Anterior cingulate cortex (tissue), 58 donors: ENCODE results near the gene PARVB.
"Not testable (repeated sequence)": the region's sequence is repeated elsewhere in the genome, so short reads cannot be mapped to it uniquely, and the experiment has no call there.

Experiments used
- DNase-seq, 58 donors: peaks; one replicate each; lab custom pipeline; 2025; lab: John Stamatoyannopoulos, UW

PARVB gene

DNA sequence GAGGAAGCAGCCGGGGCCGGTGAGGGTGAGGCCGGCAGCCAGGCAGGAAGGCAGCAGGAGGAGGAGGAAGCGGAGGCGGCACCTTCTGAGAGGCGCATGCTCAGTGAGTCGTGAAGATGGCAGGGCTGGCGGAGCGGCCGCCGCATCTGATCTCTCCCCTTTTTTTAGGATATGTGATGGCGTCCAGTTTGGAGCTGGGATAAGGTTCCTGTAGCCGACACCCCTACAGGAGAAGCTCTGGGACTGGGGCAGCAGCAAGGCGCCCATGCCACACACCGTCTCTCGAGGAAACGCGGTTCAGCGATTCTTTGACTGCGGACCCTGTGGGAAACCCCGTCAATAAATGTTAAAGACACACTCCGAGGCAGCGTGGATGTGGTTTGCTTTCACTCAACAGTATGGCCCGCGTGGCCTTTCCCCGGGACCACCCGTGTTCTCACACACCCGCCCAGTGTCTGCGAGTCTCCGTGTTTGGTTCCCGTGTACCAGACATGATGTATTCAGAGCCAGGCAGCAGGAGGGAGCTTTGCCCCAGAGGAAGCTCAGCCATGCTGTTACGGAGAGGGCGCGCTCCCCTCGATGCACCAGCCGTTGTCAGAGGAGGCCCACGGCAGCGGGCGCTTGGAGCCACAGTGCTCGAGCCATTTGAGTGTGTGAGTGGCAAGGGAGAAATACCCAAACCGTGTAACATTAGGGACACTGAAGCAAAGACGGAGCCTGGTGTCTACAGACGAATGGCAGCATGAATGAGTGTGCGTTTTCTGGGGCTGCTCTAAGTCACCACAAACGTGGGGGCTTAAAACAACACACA is 27.7 kb upstream of the PARVB start:
- peak in 20 of 58 donors; percentile 7 to 51 (median 20) for DNase-seq

DNA sequence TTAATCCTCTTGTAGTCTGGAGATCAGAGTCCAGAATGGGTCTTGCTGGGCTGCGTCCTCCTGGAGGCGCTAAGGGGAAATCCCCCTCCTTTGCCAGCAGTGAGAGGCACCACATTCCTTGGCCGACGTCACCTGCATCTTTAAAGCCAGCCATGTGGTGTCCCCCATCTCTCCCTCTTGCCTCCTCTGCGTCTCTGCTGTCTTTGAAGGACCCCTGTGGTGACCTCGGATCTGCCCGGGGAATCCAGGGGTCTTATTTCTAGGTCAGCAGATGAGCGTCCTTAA is 27.2 kb upstream of the PARVB start:
- no peak for DNase-seq

DNA sequence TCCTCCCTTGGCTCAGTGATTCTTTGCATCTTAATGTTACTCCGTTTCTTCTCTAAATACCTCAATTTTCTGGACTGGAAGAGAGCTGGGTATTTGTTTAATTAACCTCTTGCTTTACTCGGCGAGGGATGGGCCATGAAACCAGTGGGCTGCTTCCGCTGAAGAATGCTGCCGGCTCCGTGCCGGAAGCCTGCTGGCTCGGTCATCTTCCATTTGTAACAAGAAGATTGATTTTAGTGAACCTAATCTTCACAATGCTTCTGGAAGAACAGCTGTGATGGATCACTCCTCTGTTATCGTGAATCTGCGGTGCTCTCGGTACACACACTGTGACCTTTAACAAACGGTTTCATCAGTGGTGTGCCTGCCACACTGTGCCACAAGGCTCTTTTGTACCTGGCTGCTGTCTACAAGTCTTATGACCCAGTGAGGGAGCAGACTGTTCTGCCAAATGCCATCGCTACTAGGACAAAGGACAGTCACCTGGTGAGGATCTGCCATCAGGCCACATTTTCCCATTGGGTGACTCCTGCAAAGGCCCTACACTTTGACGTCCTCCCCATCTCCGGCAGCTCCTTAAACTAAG is 25.3 kb upstream of the PARVB start:
- DNase-seq, result no peak

DNA sequence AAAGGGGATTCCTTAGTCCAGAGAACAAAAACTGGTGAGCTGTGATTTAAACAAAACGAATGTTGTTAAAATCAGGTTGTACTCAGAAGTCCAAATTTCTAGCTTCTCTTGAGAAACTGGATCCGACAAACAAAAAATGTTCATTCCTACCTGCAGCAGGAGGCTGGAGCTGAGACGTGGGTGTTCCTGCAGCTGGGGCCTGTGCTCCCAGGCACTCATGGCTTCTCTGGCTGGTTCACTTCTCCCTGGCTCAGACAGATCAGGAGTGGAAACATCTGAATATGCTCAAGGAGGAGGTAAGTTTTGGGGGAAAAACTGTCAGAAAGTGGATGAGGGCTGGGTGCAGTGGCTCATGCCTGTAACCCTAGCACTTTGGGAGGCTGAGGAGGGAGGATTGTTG is 24.7 kb upstream of the PARVB start:
- no peak for DNase-seq

DNA sequence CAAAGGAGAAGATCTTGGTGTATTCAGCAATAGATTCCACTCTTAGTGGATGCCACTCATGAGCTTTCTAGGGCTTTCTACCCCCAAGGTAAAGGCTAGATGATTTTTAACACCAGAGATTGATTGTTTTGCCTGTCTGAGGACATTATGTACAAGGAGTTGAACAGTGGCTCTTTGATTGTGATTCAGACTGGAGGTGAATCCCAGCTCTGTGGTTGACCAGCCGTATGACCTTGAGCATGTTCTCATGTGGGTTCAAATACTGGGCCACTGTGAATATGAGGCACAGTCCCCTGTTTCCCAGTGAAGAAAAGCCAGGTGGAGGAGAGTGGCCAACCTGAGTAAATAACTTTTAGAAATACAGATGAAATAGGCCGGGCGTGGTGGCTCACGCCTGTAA is 24.0 kb upstream of the PARVB start:
- DNase-seq, result no peak

DNA sequence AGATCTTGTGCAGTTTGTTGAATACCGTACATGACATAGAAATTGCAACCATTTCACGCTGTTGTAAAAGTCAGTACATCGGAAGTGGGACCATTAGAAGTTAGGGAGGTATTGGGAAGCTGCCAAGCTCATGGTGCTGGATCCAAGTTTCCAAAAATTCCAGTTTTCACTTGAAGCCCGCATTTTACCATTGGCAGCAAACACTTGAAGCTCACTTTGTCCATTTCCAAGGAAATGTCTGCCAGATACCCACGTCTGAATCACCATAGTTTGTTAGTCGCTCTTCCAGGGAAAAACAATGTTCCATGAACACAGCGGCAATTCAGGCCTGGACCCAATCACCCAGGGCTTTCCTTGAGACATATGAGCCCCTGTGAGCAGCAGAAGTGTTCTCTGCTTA is 22.6 kb upstream of the PARVB start:
- no peak for DNase-seq

DNA sequence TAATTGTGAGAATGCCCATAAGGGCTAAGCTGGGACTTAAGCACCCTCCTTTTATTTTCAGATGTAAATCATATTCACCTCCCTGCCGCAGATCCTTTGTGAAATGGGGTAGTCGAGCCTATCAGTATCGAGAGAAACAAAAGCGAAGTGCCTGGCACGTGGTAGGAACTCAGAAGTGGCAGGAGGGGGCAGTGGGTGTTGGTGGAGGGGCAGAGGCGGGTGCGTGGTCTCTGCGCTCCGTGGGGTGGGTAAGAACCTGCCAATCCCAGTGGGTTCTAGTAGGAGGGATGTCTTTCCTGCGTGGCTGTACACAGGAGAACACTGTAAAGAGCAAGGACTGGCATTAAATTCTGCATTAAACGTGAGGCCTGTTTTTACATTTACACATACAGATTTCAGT is 21.8 kb upstream of the PARVB start:
- DNase-seq, result no peak

DNA sequence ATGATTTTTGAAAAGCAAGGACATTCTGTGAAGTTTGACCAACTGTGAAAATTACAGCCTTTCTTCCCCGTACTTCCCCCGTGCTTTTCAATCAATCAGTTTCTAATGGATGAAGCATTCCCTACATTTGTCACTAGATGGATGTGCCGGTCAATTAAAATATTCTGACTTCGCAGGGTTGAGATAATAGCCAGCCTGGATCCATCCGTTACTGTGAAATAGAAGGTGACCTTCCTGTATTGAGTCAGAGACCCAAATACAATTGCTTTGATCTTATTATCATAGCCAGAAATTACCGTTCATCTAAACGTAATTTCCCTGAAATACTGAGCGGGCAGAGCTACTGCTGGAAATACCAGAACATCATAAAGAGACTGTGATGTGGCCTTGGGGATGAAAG is 21.1 kb upstream of the PARVB start:
- no peak for DNase-seq

DNA sequence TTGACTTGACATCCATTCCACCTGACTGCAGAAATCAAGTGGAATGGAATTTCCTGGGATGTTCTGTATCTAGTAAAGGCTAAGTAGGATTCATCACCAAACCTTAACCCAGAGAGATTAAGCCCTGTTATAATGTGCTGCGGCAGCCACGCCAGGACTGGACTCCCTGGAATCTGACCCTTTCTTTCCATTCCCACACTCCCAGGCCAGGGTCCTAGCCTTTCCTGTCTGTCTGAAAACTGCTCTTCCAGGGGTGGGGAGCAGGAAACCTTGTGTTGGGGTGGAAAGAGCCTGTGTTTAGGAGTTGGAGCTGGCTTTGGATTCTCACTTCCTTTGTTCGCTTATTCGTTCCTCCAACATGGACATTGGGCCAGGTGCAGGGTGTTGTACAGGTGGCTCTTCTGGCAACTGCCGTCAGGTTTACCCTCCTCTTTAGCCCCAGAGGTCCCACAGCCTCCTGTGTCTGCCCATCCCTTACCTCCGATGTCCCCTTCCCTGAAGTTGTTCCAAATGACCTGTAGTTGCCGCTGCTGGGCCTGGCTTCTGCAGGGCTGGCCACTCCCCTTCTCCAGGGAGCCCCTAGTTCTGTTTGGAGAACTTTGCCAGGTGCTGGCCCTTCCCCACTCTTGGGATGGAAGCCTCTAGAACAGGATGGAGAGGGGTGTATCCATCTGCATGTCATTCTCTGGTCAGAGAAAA is 20.5 kb upstream of the PARVB start:
- no peak for DNase-seq

DNA sequence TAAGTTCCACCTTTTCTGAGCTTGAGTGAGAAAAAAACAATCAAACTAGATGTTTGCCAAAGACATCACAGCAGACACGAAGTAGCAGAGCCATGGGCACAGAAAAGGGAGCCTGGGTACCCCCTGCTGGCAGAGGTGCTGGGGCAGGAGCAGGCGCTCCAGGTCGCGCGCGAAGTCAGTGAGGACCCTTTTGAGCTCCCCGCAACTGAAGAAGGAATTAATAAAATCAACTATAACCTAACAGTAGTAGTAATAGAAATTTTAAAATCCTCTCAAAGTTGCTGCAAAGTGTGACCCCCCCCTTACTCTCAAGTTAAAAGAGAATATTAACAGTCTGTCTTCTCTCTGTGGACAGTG is 20.0 kb upstream of the PARVB start:
- no peak for DNase-seq

DNA sequence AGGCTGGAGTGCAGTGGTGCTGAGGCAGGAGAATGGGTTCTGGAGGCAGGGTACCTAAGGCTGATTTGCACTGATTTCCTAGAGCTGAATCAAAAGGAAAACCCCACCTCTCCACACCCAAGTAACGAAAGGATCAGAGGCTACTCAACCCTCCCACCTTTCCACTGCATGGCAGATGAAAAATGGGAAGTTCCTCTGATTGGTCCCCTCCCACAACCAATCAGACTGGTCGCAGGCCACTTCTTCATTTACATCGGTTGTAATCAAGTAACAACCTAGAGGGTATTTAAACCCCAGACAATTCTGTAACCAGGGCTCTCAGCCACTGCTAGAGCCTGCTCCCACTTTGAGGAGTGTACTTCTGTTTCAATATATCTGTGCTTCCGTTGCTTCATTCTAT is 18.6 kb upstream of the PARVB start:
- no peak for DNase-seq

DNA sequence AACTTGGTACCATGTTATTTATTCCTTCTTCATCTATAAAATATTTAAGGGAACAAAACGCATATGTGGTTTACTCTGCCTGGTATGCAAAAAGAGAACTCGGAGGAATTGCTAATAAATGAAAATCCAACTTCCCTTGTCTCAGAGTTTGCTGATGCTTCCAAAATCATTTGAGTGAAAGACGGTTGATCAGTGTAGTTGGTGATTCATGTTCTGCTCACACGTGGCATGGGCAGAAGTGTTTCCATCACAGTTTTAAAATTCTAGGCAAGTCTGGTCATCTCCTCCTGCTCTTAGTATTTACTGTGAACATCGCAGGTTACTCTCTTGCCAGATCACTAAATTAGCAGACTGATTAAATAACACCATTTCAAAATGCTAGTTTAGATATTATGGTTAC is 11.9 kb upstream of the PARVB start:
- DNase-seq, result peak in 1 of 58 donors; percentile 38

DNA sequence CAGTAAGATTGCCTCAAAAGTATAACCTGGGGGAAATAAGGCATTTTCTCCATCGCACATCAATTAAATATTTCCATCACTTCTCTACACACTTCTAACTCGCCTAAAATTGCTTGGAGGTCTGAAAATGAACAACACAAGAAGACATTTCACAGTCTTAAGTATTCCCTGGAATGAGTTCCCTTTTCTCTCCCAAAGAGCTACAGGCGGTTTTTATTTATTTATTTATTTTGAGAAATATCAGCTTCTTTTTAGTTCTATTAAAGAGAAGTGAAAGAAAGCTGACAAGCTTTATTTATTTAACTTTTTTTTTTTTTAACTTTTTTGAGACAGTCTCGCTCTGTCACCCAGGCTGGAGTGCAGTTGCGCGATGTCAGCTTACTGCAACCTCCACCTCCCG is 11.5 kb upstream of the PARVB start:
- no peak for DNase-seq

DNA sequence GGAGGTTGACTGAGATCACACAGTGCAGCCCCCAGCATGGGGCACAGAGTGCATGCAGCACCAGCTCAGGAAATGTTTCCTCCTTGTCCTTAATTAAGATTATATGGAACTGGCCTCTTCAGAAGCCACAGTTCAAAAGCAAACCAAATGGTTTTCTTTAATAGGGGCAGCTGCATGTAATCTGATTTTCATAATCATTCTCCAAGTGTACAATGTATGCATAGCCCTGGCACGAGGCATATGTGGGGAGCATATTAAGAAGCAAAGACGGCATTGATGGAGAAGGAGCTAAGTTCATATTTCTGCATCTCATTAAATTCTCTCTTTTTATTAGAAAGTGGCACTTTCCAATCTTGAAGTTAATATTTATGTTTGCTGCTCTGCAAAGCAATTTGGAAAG is 9.9 kb upstream of the PARVB start:
- DNase-seq, result no peak

DNA sequence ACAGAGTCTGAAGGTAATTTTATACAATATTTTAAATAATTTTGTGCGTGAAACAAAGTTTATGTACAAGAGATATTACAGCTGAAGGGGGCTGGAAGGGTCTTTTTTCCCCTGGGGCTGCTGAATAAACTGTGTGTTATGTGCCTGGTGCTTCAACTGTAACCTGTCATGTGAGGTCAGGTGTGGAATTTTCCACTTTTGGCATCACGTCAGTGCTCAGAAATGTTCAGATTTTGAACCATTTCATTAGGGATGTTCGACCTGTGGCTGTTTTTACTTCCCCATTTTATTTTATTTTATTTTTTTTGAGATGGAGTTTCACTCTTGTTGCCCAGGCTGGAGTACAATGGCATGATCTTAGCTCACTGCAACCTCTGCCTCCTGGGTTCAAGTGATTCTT is 7.5 kb upstream of the PARVB start:
- DNase-seq, result not testable (repeated sequence)

DNA sequence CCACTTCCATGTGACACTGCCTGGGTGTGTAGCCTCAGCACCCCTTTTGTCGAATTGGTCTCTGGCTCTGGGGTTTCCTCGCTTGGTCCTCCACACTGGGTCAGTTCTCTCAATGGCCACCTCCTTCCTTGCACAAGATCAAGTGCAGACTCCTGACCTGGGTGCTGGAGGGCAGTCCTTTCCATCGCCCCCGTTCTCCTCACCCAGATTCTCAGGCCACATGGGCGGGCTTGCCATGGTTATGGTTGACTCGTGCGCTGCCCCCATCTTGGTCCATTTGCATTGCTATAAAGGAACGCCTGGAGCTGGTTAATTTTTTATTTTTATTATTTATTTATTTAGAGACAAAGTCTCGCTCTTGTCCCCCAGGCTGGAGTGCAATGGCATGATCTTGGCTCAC is 5.5 kb upstream of the PARVB start:
- no peak for DNase-seq

DNA sequence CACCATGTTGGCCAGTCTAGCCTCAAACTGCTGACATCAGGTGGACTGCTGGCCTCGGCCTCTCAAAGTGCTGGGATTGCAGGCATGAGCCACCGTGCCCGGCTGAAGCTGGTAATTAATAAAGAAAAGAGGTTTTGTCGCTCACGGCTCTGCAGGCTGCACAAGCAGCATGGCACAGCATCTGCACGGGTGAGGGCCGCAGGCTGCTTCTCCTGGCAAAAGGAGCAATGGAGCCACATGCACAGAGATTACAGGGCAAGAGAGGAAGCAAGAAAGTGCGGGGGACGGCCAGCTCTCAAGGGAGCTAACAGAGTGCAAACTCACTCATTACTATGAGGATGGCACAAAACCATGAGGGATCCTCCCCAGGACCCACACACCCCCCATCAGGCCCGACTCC is 4.7 kb upstream of the PARVB start:
- no peak for DNase-seq

DNA sequence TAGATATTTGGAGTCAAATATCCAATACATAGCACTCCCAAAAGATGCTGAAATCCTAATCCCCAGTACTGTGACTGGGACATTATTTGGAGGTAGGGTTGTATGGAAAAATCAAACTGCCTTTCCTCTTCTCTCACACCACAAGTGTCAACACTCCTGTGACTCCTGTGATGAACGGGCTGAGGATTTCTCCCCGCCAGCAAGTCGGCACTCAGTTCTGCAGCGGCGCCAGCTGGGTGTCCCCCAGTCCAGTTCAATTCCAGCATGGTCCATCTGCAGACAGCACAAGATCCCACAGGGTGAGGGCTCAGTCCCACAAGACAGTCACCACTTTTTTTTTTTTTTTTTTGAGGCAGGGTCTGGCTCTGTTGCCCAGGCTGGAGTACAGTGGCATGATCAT is 4.3 kb upstream of the PARVB start:
- no peak for DNase-seq

DNA sequence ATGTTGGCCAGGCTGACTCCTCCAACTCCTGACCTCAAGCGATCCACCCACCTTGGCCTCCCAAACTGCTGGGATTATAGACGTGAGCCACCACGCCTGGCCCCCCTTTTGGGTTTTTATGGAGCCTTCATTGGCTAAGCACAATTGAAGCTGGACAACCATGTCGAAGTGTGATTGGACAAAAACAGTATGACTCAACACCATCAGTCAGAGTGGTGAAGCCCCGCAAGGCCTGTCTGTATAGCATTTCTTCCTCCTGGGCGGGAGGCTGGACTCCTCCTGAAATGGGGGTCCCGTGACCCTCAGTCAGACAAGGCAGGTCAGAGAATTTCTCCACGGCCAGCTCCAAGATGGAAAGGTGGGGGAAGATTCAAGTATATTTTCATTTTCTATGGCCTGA is 3.1 kb upstream of the PARVB start:
- DNase-seq, result no peak

DNA sequence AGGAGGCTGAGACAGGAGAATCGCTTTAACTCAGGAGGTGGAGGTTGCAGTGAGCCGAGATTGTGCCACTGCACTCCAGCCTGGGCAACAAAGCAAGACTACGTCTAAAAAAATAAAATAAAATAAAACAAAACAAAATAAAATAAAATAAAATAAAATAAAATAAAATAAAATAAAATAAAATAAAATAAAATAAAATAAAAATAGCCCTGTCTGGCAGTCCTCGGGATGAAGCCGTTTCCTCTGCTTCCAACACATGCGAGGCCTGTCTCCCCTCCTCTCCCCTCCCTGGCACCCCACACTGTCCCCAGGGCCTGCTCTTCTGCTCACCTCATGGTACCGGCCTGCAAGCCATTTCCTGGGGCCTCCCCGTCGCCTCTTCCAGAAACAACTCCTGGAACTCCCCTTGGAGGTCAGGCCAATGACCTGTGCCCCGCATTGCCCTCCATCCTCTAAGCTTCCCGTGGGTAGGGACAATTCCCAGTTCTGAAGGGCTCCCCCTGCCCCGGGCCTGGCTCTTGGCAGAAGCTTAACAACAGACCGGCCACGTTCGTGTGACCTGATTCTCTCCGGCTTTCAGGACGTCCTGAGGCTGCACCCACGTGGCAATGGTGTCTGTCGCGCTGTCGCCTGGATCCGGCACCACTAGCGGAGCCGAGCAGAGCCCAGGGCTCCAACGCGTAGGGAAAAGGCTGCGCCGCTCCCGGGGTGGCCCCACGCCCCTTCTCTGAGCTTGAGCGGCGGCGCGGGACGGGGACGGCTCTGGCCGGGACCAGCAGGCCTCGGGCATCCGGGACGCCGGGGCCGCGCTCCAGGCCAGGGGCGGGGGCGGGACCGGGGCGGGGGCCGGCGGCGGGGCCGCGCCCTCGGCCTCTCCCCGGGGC is 456 bp upstream of the PARVB start:
- DNase-seq, result peak in 11 of 58 donors; percentile 7 to 50 (median 19)
